ENCODE results near the gene VMAC. TPM values are rescaled to one million over a fixed set of nuclear protein-coding genes. Genes with fewer than 3 reads are reported as not detected.

Gene VMAC
- total and polyA plus RNA-seq, 9 of the 15 experiments (the other 6 are each of a cell fraction or from before 2014, with no cell fraction given): 0.03 to 3.4 (median 1.1) TPM

- TF ChIP-seq CLOCK (CRISPR knock-in tag; IDR thresholded peaks at IDR 0.05; ENCODE audit: borderline replicate concordance): no peak
- no peak for TF ChIP-seq CUX1 (CRISPR knock-in tag; IDR thresholded peaks at IDR 0.05)
- TF ChIP-seq TAF15 (IDR thresholded peaks at IDR 0.05; ENCODE audit: low read depth, low read length): no peak
- no peak for TF ChIP-seq ARID3B (CRISPR knock-in tag; IDR thresholded peaks at IDR 0.05; ENCODE audit: borderline replicate concordance)
- TF ChIP-seq MAZ (CRISPR knock-in tag; conservative IDR thresholded peaks at IDR 0.05 in 1 of 2, IDR thresholded peaks at IDR 0.05 in 1 of 2): peak; percentile 75 to 76; a peak in 3 of 4 replicates
- no peak for TF ChIP-seq GTF2A2 (tag; IDR thresholded peaks at IDR 0.05)
- TF ChIP-seq ZNF785 (CRISPR knock-in tag; IDR thresholded peaks at IDR 0.05): no peak
- no peak for TF ChIP-seq ZC3H4 (CRISPR knock-in tag; IDR thresholded peaks at IDR 0.05; ENCODE audit: borderline replicate concordance)
- no peak for TF ChIP-seq SREBF1 (IDR thresholded peaks at IDR 0.05; ENCODE audit: borderline replicate concordance, low read depth, low read length)
- no peak for TF ChIP-seq PHF20 (IDR thresholded peaks at IDR 0.05; ENCODE audit: partially characterized antibody)
Observed at GRCh38 chr19:5903624-5904351, 884 bp upstream of the VMAC start, which contains the start of gene NDUFA11 (continued).
